B cell (primary cell): ENCODE measurements around the gene LSM14A. TPM values are rescaled to one million over a fixed set of nuclear protein-coding genes. Genes with fewer than 3 reads are reported as not detected.

Experiments
- ATAC-seq: fragments of 200-7000 bp; cut with Tn5 transposase; one replicate; pipeline ENCODE4 v1.10.0; 2021; ENCODE audit warnings: low read depth, mild to moderate bottlenecking, moderate number of reproducible peaks, moderate library complexity
- CTCF ChIA-PET: fragments of 350-600 bp; sonication (Branson Sonifier 250); formaldehyde crosslinking; loops from one replicate; lab custom pipeline; 2021; ENCODE audit warnings: antibody characterized with exemption, inconsistent platforms; lab: Charles Lee
- POLR2A ChIA-PET: fragments of 350-600 bp; sonication (Branson Sonifier 250); formaldehyde crosslinking; loops from one replicate; lab custom pipeline; 2021; ENCODE audit warnings: antibody characterized with exemption; lab: Charles Lee
- DNase-seq: peaks from one replicate; pipeline ENCODE4 v3.0.0; 2013
- H2AFZ ChIP-seq: 2 replicates; pipeline ENCODE4 v1.6.1; 2012; ENCODE audit warnings: mild to moderate bottlenecking, low read depth, low read length; ENCODE audit not compliant: insufficient read depth, poor library complexity, severe bottlenecking
- H3K27ac ChIP-seq, 2 donors: 1 replicate in 1 of 2; 2 replicates in 1 of 2; pipeline ENCODE4 v1.5.1; 2012 to 2013; ENCODE audit warnings: low read length in 2 of 2, mild to moderate bottlenecking in 2 of 2, moderate library complexity in 1 of 2
- H3K27me3 ChIP-seq, 4 experiments: fragments of 200-600 bp in 1 of 4; sonication (generic) in 1 of 4; replicated peaks in 1 of 4; 1 replicate in 2 of 4; 2 replicates in 2 of 4; pipeline versions ENCODE4 v1.6.1 to v1.7.0; 2013 to 2016; ENCODE audit warnings: low read length in 3 of 4, mild to moderate bottlenecking in 2 of 4, mixed read lengths in 1 of 4, moderate library complexity in 1 of 4; ENCODE audit not compliant: insufficient read depth in 4 of 4, control insufficient read depth in 3 of 4; ENCODE audit errors: control extremely low read depth in 1 of 4
- H3K36me3 ChIP-seq, 2 experiments: replicated peaks in 1 of 2; 1 replicate in 1 of 2; 2 replicates in 1 of 2; pipeline versions ENCODE4 v1.6.1 to v1.7.1; 2013; ENCODE audit warnings: low read length in 1 of 2; ENCODE audit not compliant: insufficient read depth in 2 of 2, control insufficient read depth in 1 of 2; ENCODE audit errors: control extremely low read depth in 1 of 2, extremely low read depth in 1 of 2
- H3K4me1 ChIP-seq, 2 donors: fragments of 200-600 bp in 1 of 2; sonication (generic) in 1 of 2; 1 replicate in 1 of 2; 2 replicates in 1 of 2; pipeline versions ENCODE4 v1.5.1 to v1.6.1; 2013 to 2017; ENCODE audit warnings: low read length in 2 of 2; ENCODE audit not compliant: control insufficient read depth in 2 of 2, insufficient read depth in 2 of 2
- H3K4me2 ChIP-seq: replicated peaks from 2 replicates; pipeline ENCODE3; 2012; ENCODE audit warnings: mild to moderate bottlenecking, low read depth, low read length; ENCODE audit not compliant: poor library complexity, severe bottlenecking
- H3K4me3 ChIP-seq, 5 experiments: fragments of 200-600 bp in 1 of 5; sonication (generic) in 1 of 5; 1 replicate in 3 of 5; 2 replicates in 2 of 5; pipeline versions ENCODE4 v1.5.1 to v1.7.0; 2011 to 2016; ENCODE audit warnings: low read length in 4 of 5, mild to moderate bottlenecking in 4 of 5, low read depth in 2 of 5, control low read depth in 1 of 5, moderate library complexity in 1 of 5; ENCODE audit not compliant: insufficient read depth in 1 of 5; ENCODE audit errors: control extremely low read depth in 1 of 5, extremely low read depth in 1 of 5
- H3K79me2 ChIP-seq: fragments of 200-600 bp; sonication (generic); one replicate; pipeline ENCODE4 v1.6.0; 2016; ENCODE audit warnings: low read length; ENCODE audit not compliant: control insufficient read depth, insufficient read depth
- H3K9ac ChIP-seq: fragments of 200-600 bp; sonication (generic); 2 replicates; pipeline ENCODE4 v1.6.1; 2017; ENCODE audit warnings: mild to moderate bottlenecking, low read length, moderate library complexity
- H3K9me3 ChIP-seq, 3 donors: one replicate each; pipeline versions ENCODE4 v1.6.1 to v1.7.1; 2013; ENCODE audit warnings: low read length in 2 of 3; ENCODE audit not compliant: control insufficient read depth in 2 of 3, insufficient read depth in 1 of 3; ENCODE audit errors: control extremely low read depth in 1 of 3
- H4K20me1 ChIP-seq: 2 replicates; pipeline ENCODE4 v1.6.0; 2012; ENCODE audit warnings: mild to moderate bottlenecking, low read length; ENCODE audit not compliant: insufficient read depth, control insufficient read depth, poor library complexity, severe bottlenecking
- H3K27ac Mint-ChIP-seq: one replicate; pipeline ENCODE4 v1.8.0; 2021; ENCODE audit warnings: mixed read lengths
- H3K27me3 Mint-ChIP-seq: one replicate; pipeline ENCODE4 v1.8.0; 2021; ENCODE audit warnings: mixed read lengths
- H3K4me1 Mint-ChIP-seq: one replicate; pipeline ENCODE4 v1.8.0; 2021; ENCODE audit warnings: mixed read lengths
- H3K4me3 Mint-ChIP-seq: one replicate; pipeline ENCODE4 v1.8.0; 2021; ENCODE audit warnings: mixed read lengths
- H3K9me3 Mint-ChIP-seq: one replicate; pipeline ENCODE4 v1.8.0; 2022; ENCODE audit warnings: mixed read lengths; ENCODE audit not compliant: insufficient read depth
- CTCF ChIP-seq: fragments of 200-600 bp; IDR thresholded peaks from one replicate; pipeline ENCODE4 v1.8.0; 2022; ENCODE audit warnings: antibody characterized with exemption, mild to moderate bottlenecking
- EZH2 ChIP-seq: IDR thresholded peaks from 2 replicates; pipeline ENCODE4 v1.6.1; 2012; ENCODE audit warnings: borderline replicate concordance, low read depth, mild to moderate bottlenecking, moderate library complexity, low read length; ENCODE audit not compliant: insufficient read depth, poor library complexity, severe bottlenecking
- WGBS: methylation state at CpG from one replicate; pipeline ENCODE4 v1.1.5; 2013; ENCODE audit warnings: missing lambda C conversion rate; ENCODE audit not compliant: insufficient coverage; 5-methylcytosine and 5-hydroxymethylcytosine counted together
- intact Hi-C: fragments of 100-400 bp; cut with micrococcal nuclease; formaldehyde crosslinking; loops from one replicate; pipeline ENCODE4 v1.10.0; 2022
- polyA plus RNA-seq: library from polyadenylated mRNA; depleted of rRNA; stranded (reverse); fragments of >200 nt; gene quantifications from 2 replicates; pipeline ENCODE4 v1.2.3, GENCODE V29; 2012
- total RNA-seq, 2 donors: library from RNA; stranded (reverse); fragments of 120-200 nt in 1 of 2; gene quantifications; 1 replicate in 1 of 2; 2 replicates in 1 of 2; pipeline versions ENCODE4 v1.2.3 to v1.2.4, GENCODE V29; 2013 to 2022

The LSM14A gene
- total and polyA plus RNA-seq, 2 donors (not counting 1 experiment from before 2014, with no cell fraction given): 90.7 to 163 TPM

GRCh38 chr19:34142440-34142839, 29.9 kb upstream of the LSM14A start:
- TF ChIP-seq CTCF: no peak
- TF ChIP-seq EZH2: no peak
- no peaks in the 10 kb centered on the region for H4K20me1 ChIP-seq
- H3K27ac Mint-ChIP-seq: no peak overlapping the region
- no peak overlapping the region for H3K4me2 ChIP-seq
- no peak for ATAC-seq
- H3K9me3 Mint-ChIP-seq: no peaks in the 10 kb centered on the region
- no peak overlapping the region for H3K27ac ChIP-seq
- 36% methylated on average over 1 of the region's 3 CpGs for WGBS
- no peaks in the 10 kb centered on the region for H3K27me3 ChIP-seq
- H3K4me1 ChIP-seq: peaks cover 0 to 3% of the 10 kb centered on the region in 2 donors
- H3K4me3 Mint-ChIP-seq: no peak overlapping the region
- no peaks in the 10 kb centered on the region for H3K4me1 Mint-ChIP-seq
- H3K79me2 ChIP-seq: no peaks in the 10 kb centered on the region
- no peak for DNase-seq
- no peak overlapping the region for H2AFZ ChIP-seq
- CTCF ChIA-PET: interaction anchor here (1.2 to 7.3 kb wide), 3 partner anchors 22 to 365 kb away, joined by 4 to 68 read pairs (median 29); no protein-coding TSS in a partner anchor
- H3K36me3 ChIP-seq: no peaks in the 10 kb centered on the region
- POLR2A ChIA-PET: no interaction called here
- no peaks in the 10 kb centered on the region for H3K9me3 ChIP-seq
- intact Hi-C loops: no loop called here
- H3K4me3 ChIP-seq: no peak overlapping the region
- no peaks in the 10 kb centered on the region for H3K27me3 Mint-ChIP-seq
- H3K9ac ChIP-seq: no peak overlapping the region

GRCh38 chr19:34145741-34146202, 26.5 kb upstream of the LSM14A start:
- CTCF ChIA-PET: interaction anchor here (0.8 to 7.3 kb wide), 14 partner anchors 9 to 368 kb away, joined by 3 to 68 read pairs (median 4); partner anchors contain the start of genes KCTD15 and LSM14A
- WGBS: 0% methylated on average over 4 of the region's 7 CpGs
- no peaks in the 10 kb centered on the region for H3K4me1 Mint-ChIP-seq
- Histone ChIP-seq H3K27me3 (no peaks in the 10 kb centered on the region), H3K79me2 (no peaks in the 10 kb centered on the region), H3K4me1 (peaks cover 0 to 3% of the 10 kb centered on the region in 2 donors), H3K27ac (no peak overlapping the region), H3K36me3 (no peaks in the 10 kb centered on the region), H2AFZ (no peak overlapping the region), H3K9ac (no peak overlapping the region), H3K4me2 (no peak overlapping the region), H3K4me3 (no peak overlapping the region), H3K9me3 (no peaks in the 10 kb centered on the region), H4K20me1 (no peaks in the 10 kb centered on the region)
- DNase-seq (peak; percentile 74), ATAC-seq (peak; percentile 57)
- H3K27me3 Mint-ChIP-seq: no peaks in the 10 kb centered on the region
- intact Hi-C loops: loop anchor here (1.0 to 5.0 kb wide), 2 partner anchors 11 to 348 kb away; partner anchors contain the start of gene KCTD15
- no peak overlapping the region for H3K27ac Mint-ChIP-seq
- H3K4me3 Mint-ChIP-seq: no peak overlapping the region
- H3K9me3 Mint-ChIP-seq: no peaks in the 10 kb centered on the region
- TF ChIP-seq CTCF (peak; percentile 88), EZH2 (no peak)
- POLR2A ChIA-PET: interaction anchor here (0.6 kb wide), 1 partner anchor 71 kb away, joined by 5 read pairs; no protein-coding TSS in a partner anchor
